H1 (cell line): ENCODE measurements around the gene KCTD19. TPM values are rescaled to one million over a fixed set of nuclear protein-coding genes. Genes with fewer than 3 reads are reported as not detected.

ENCODE experiments used
- CTCF ChIA-PET: fragments of 300-600 bp; sonication (Branson Sonifier 250); formaldehyde crosslinking; loops from one replicate; lab custom pipeline; 2021; ENCODE audit not compliant: partially characterized antibody; lab: Charles Lee
- POLR2A ChIA-PET: fragments of 300-600 bp; sonication (Branson Sonifier 250); formaldehyde crosslinking; loops from one replicate; lab custom pipeline; 2021; ENCODE audit warnings: inconsistent platforms; ENCODE audit not compliant: partially characterized antibody; lab: Charles Lee
- DNase-seq, 2 experiments: peaks; one replicate each; pipeline versions ENCODE4 v3.0.0 to v3.0.0-alpha.2; 2010 to 2022; ENCODE audit warnings: low spot score in 2 of 2, low read depth in 1 of 2, mixed read lengths in 1 of 2
- FAIRE-seq: peaks from 2 replicates; lab custom pipeline; 2011; peaks lifted over from hg19 to GRCh38; lab: Jason Lieb, UNC
- H2AFZ ChIP-seq: 2 replicates; pipeline ENCODE4 v1.8.1; 2012; ENCODE audit warnings: low read length, inconsistent platforms
- H2AK5ac ChIP-seq: 2 replicates; pipeline ENCODE4 v1.6.1; 2013; ENCODE audit warnings: low read depth, low read length
- H2BK120ac ChIP-seq: replicated peaks from 2 replicates; pipeline ENCODE3; 2013; ENCODE audit warnings: low read depth, low read length, inconsistent platforms
- H2BK12ac ChIP-seq: 2 replicates; pipeline ENCODE4 v1.6.1; 2013; ENCODE audit warnings: low read depth, low read length
- H2BK15ac ChIP-seq: 2 replicates; pipeline ENCODE4 v1.6.1; 2013; ENCODE audit warnings: low read length
- H2BK20ac ChIP-seq: 2 replicates; pipeline ENCODE4 v1.6.1; 2013; ENCODE audit warnings: low read length
- H2BK5ac ChIP-seq: 2 replicates; pipeline ENCODE4 v1.6.1; 2013; ENCODE audit warnings: low read depth, low read length
- H3K14ac ChIP-seq: 2 replicates; pipeline ENCODE4 v1.6.1; 2013; ENCODE audit warnings: inconsistent platforms; ENCODE audit not compliant: insufficient read length
- H3K18ac ChIP-seq: 2 replicates; pipeline ENCODE4 v1.6.1; 2013; ENCODE audit warnings: low read length; ENCODE audit errors: extremely low read depth
- H3K23ac ChIP-seq: 2 replicates; pipeline ENCODE4 v1.6.1; 2013; ENCODE audit warnings: inconsistent platforms; ENCODE audit not compliant: insufficient read length
- H3K23me2 ChIP-seq: 2 replicates; pipeline ENCODE4 v1.6.1; 2013; ENCODE audit warnings: low read depth, low read length
- H3K27ac ChIP-seq: 2 replicates; pipeline ENCODE4 v1.6.1; 2011; ENCODE audit warnings: low read depth, low read length, inconsistent platforms
- H3K27me3 ChIP-seq, 4 experiments: replicated peaks in 1 of 4; 1 replicate in 1 of 4; 2 replicates in 3 of 4; pipeline versions ENCODE4 v1.6.1 to v1.8.1; 2011 to 2013; ENCODE audit warnings: low read length in 3 of 4, mild to moderate bottlenecking in 3 of 4, inconsistent platforms in 2 of 4, mixed read lengths in 2 of 4, moderate library complexity in 1 of 4; ENCODE audit not compliant: control insufficient read depth in 3 of 4, insufficient read depth in 3 of 4; ENCODE audit errors: extremely low read depth in 1 of 4
- H3K36me3 ChIP-seq, 4 experiments: 2 replicates each; pipeline versions ENCODE4 v1.6.1 to v1.8.1; 2011 to 2013; ENCODE audit warnings: mild to moderate bottlenecking in 4 of 4, low read length in 3 of 4, moderate library complexity in 2 of 4, control low read depth in 1 of 4, inconsistent platforms in 1 of 4; ENCODE audit not compliant: insufficient read depth in 4 of 4, control insufficient read depth in 2 of 4
- H3K4ac ChIP-seq: replicated peaks from 2 replicates; pipeline ENCODE3; 2013; ENCODE audit warnings: low read length, low read depth, mixed read lengths, inconsistent platforms; ENCODE audit not compliant: insufficient read length
- H3K4me1 ChIP-seq, 4 experiments: replicated peaks in 1 of 4; 1 replicate in 1 of 4; 2 replicates in 3 of 4; pipeline versions ENCODE4 v1.6.1 to v1.8.1; 2011 to 2013; ENCODE audit warnings: low read length in 3 of 4, inconsistent platforms in 2 of 4, mixed read lengths in 1 of 4; ENCODE audit not compliant: insufficient read depth in 4 of 4, control insufficient read depth in 3 of 4
- H3K4me2 ChIP-seq, 2 experiments: 2 replicates each; pipeline versions ENCODE4 v1.6.1 to v1.8.1; 2011 to 2013; ENCODE audit warnings: low read depth in 2 of 2, low read length in 2 of 2, control low read depth in 1 of 2, inconsistent platforms in 1 of 2, mild to moderate bottlenecking in 1 of 2; ENCODE audit not compliant: insufficient read depth in 1 of 2
- H3K4me3 ChIP-seq, 4 experiments: fragments of 200-600, 300-600 bp in 1 of 4; sonication (generic), shearing (Covaris generic), sonication (Bioruptor Twin) in 1 of 4; 2 replicates each; pipeline versions ENCODE4 v1.5.1 to v1.8.1; 2011 to 2016; ENCODE audit warnings: low read length in 4 of 4, low read depth in 3 of 4, control low read depth in 2 of 4, inconsistent platforms in 2 of 4, mild to moderate bottlenecking in 2 of 4, mixed read lengths in 1 of 4, moderate library complexity in 1 of 4; ENCODE audit not compliant: insufficient read depth in 2 of 4; ENCODE audit errors: extremely low read depth in 1 of 4
- H3K56ac ChIP-seq: replicated peaks from 2 replicates; pipeline ENCODE3; 2013; ENCODE audit warnings: low read depth, mild to moderate bottlenecking, mixed read lengths, low read length, inconsistent platforms; ENCODE audit not compliant: insufficient read length
- H3K79me1 ChIP-seq: 2 replicates; pipeline ENCODE4 v1.6.1; 2013; ENCODE audit warnings: low read depth, low read length, control low read depth
- H3K79me2 ChIP-seq, 2 experiments: 2 replicates each; pipeline versions ENCODE4 v1.6.1 to v1.8.1; 2012 to 2013; ENCODE audit warnings: low read length in 2 of 2, mild to moderate bottlenecking in 2 of 2, inconsistent platforms in 1 of 2; ENCODE audit not compliant: insufficient read depth in 2 of 2, control insufficient read depth in 1 of 2
- H3K9ac ChIP-seq, 4 experiments: replicated peaks in 1 of 4; 1 replicate in 1 of 4; 2 replicates in 3 of 4; pipeline versions ENCODE4 v1.6.1 to v1.8.1; 2011 to 2013; ENCODE audit warnings: low read depth in 3 of 4, low read length in 3 of 4, control low read depth in 2 of 4, mild to moderate bottlenecking in 2 of 4, moderate library complexity in 2 of 4, inconsistent platforms in 1 of 4; ENCODE audit errors: extremely low read depth in 1 of 4
- H3K9me3 ChIP-seq, 2 experiments: 2 replicates each; pipeline versions ENCODE4 v1.6.1 to v1.8.1; 2012 to 2013; ENCODE audit warnings: mild to moderate bottlenecking in 2 of 2, moderate library complexity in 2 of 2, control low read depth in 1 of 2, inconsistent platforms in 1 of 2, low read depth in 1 of 2, low read length in 1 of 2, mixed read lengths in 1 of 2; ENCODE audit not compliant: insufficient read depth in 2 of 2
- H4K20me1 ChIP-seq, 2 experiments: replicated peaks in 1 of 2; 2 replicates each; pipeline versions ENCODE3 to v1.8.1; 2011 to 2013; ENCODE audit warnings: inconsistent platforms in 2 of 2, low read length in 2 of 2, mild to moderate bottlenecking in 1 of 2; ENCODE audit not compliant: insufficient read depth in 2 of 2, control insufficient read depth in 1 of 2
- H4K5ac ChIP-seq: 2 replicates; pipeline ENCODE4 v1.6.1; 2013; ENCODE audit warnings: low read length, low read depth, mixed read lengths, inconsistent platforms; ENCODE audit not compliant: insufficient read length
- H4K8ac ChIP-seq: 2 replicates; pipeline ENCODE4 v1.8.0; 2013; ENCODE audit warnings: mild to moderate bottlenecking, moderate library complexity, low read length, inconsistent platforms; ENCODE audit not compliant: insufficient read depth; ENCODE audit errors: extremely low read depth
- H4K91ac ChIP-seq: replicated peaks from 2 replicates; pipeline ENCODE3; 2013; ENCODE audit warnings: low read length, mixed read lengths, inconsistent platforms; ENCODE audit not compliant: insufficient read length
- ASH2L ChIP-seq: fragments of 200-600, 300-600 bp; sonication (generic); IDR thresholded peaks from one replicate; pipeline ENCODE4 v1.7.1; 2017; ENCODE audit warnings: low read length
- CHD2 ChIP-seq: IDR thresholded peaks from 2 replicates; pipeline ENCODE4 v1.6.1; 2012; ENCODE audit warnings: low read length, improper control_type of control experiment
- CTCF ChIP-seq, 3 experiments: IDR thresholded peaks; 1 replicate in 2 of 3; 2 replicates in 1 of 3; pipeline versions ENCODE4 v1.5.1 to v1.6.1; 2011; ENCODE audit warnings: low read length in 3 of 3, mild to moderate bottlenecking in 3 of 3, inconsistent platforms in 2 of 3, low read depth in 1 of 3, moderate library complexity in 1 of 3; ENCODE audit not compliant: insufficient read depth in 1 of 3; ENCODE audit errors: control extremely low read depth in 1 of 3
- JUND ChIP-seq: IDR thresholded peaks from 2 replicates; pipeline ENCODE4 v1.6.1; 2011; ENCODE audit warnings: mild to moderate bottlenecking, improper control_type of control experiment, low read length
- KDM5A ChIP-seq: fragments of 200-600 bp; IDR thresholded peaks from 2 replicates; pipeline ENCODE4 v1.7.1; 2012; ENCODE audit warnings: mild to moderate bottlenecking, low read length, inconsistent platforms, mixed read lengths
- POLR2AphosphoS5 ChIP-seq: IDR thresholded peaks from 2 replicates; pipeline ENCODE4 v1.6.1; 2011; ENCODE audit warnings: low read depth, low read length
- RNF2 ChIP-seq: fragments of 200-900, 300-1000 bp; sonication (generic); IDR thresholded peaks from 2 replicates; pipeline ENCODE4 v1.7.1; 2016; ENCODE audit warnings: borderline replicate concordance, low read depth, mild to moderate bottlenecking, antibody characterized with exemption, low read length; ENCODE audit not compliant: poor library complexity, severe bottlenecking; ENCODE audit errors: missing control alignments
- SIX5 ChIP-seq: IDR thresholded peaks from 2 replicates; pipeline ENCODE4 v1.6.1; 2011; ENCODE audit warnings: mild to moderate bottlenecking, low read depth, low read length
- SP2 ChIP-seq: IDR thresholded peaks from 2 replicates; pipeline ENCODE4 v1.6.1; 2012; ENCODE audit warnings: mild to moderate bottlenecking, low read length, inconsistent platforms
- SP4 ChIP-seq: IDR thresholded peaks from 2 replicates; pipeline ENCODE4 v1.6.1; 2012; ENCODE audit warnings: low read length, inconsistent platforms
- WGBS, 2 experiments: shearing (Covaris generic) in 1 of 2; methylation state at CpG; one replicate each; pipeline versions ENCODE4 v1.1.6 to v1.1.7; 2013 to 2015; ENCODE audit warnings: low lambda C conversion rate in 2 of 2, mixed read lengths in 2 of 2, inconsistent platforms in 1 of 2, low coverage in 1 of 2, missing lambda C conversion rate in 1 of 2; ENCODE audit not compliant: insufficient replicate concordance in 2 of 2, insufficient coverage in 1 of 2, insufficient read length in 1 of 2; ENCODE audit errors: extremely low coverage in 1 of 2, missing lambda C conversion rate in 1 of 2; 5-methylcytosine and 5-hydroxymethylcytosine counted together
- polyA plus RNA-seq, 7 experiments: library from polyadenylated mRNA; depleted of rRNA in 3 of 7; stranded (reverse) in 5 of 7; unstranded in 2 of 7; fragments of >200 nt in 5 of 7; fragments of 200-250 nt in 2 of 7; gene quantifications; 1 replicate in 5 of 7; 2 replicates in 1 of 7; 4 replicates in 1 of 7; pipeline versions ENCODE4 v1.2.1 to v1.2.3, GENCODE V29; 2011 to 2013; ENCODE audit warnings: missing spikeins in 2 of 7, mixed read lengths in 2 of 7
- total RNA-seq: library from RNA; stranded (reverse); fragmentation: NEBNext Ultra II Directional; extraction: Animal tissue kit (Norgen Biotek cat#: 25700); gene quantifications from 2 replicates; pipeline ENCODE4 v1.2.1, GENCODE V29; 2021
- TF ChIP-seq, protein P1 (sequence below): IDR thresholded peaks from 2 replicates; pipeline ENCODE4 v1.6.1; 2011; ENCODE audit warnings: low read length, improper control_type of control experiment

Gene KCTD19
- total and polyA plus RNA-seq, 2 of the 8 experiments (the other 6 are each of a cell fraction or from before 2014, with no cell fraction given), result 0.06 to 0.24 TPM

DNA sequence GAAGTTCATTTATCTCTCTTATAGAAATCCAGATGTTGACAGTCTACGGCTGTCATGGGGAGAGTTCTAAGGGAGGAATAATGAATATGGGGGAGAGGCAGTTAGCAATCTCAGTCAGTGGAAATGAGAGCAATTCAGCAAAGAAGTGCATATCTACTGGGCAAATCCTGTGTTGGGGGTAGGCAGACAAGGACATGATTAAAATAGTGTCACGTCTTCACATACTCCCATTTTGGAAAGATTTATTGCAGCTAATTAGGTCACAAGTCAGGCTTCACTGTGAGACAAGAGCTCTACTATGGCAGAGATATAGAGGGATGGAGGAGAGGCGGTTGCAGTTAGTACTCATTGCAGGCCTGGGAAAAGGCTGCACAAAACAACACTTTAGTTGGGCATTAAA lies 29.9 kb upstream of the KCTD19 start:
- Histone ChIP-seq H2BK5ac (no peak overlapping the region), H3K14ac (no peak overlapping the region), H4K20me1 (no peaks in the 10 kb centered on the region), H3K27ac (no peak overlapping the region), H3K4me2 (no peak overlapping the region), H4K8ac (no peak overlapping the region), H2BK12ac (no peak overlapping the region), H2BK120ac (no peak overlapping the region), H3K23me2 (peaks cover 2% of the 10 kb centered on the region; the same call in 1 of the 2 replicates), H3K4ac (no peak overlapping the region), H3K4me1 (no peaks in the 10 kb centered on the region), H3K4me3 (no peak overlapping the region), H4K5ac (no peak overlapping the region), H2AFZ (no peak overlapping the region), H3K79me2 (no peaks in the 10 kb centered on the region), H3K79me1 (no peaks in the 10 kb centered on the region), H3K9ac (no peak overlapping the region), H3K23ac (no peak overlapping the region), H2BK20ac (no peak overlapping the region), H3K18ac (no peak overlapping the region), H2BK15ac (no peak overlapping the region), H3K56ac (no peak overlapping the region), H2AK5ac (no peak overlapping the region), H4K91ac (no peak overlapping the region), H3K9me3 (no peaks in the 10 kb centered on the region), H3K27me3 (0 out of 7 replicates have a peak, but pooled peaks cover 0 to 3% (median 0%) of the 10 kb centered on the region in 4 experiments), H3K36me3 (no peaks in the 10 kb centered on the region)
- DNase-seq (no peak), FAIRE-seq (no peak)
- ChIA-PET POLR2A (no interaction called here), CTCF (interaction anchor here (0.6 to 2.0 kb wide), 4 partner anchors 11 to 43 kb away, joined by 3 to 7 read pairs (median 4); partner anchors contain the start of genes KCTD19 and LRRC36)
- WGBS, 2 experiments, result 88% methylated on average over 3 of the region's 3 CpGs; no CpG with 5 or more reads in 1 of the 2 experiments
- no peak for TF ChIP-seq CTCF (IDR thresholded peaks at IDR 0.05; ENCODE audit: control extremely low read depth in 1 of 3, insufficient read depth in 1 of 3, low read depth in 1 of 3, low read length in 3 of 3)
- TF ChIP-seq ASH2L, result no peak
- TF ChIP-seq KDM5A, result no peak
- no peak for TF ChIP-seq RNF2
- no peak for TF ChIP-seq SP2
- TF ChIP-seq SP4, result no peak
- no peak for TF ChIP-seq POLR2AphosphoS5
- no peak for TF ChIP-seq CHD2
- TF ChIP-seq SIX5, result no peak
- no peak for TF ChIP-seq JUND
- TF ChIP-seq, protein P1, sequence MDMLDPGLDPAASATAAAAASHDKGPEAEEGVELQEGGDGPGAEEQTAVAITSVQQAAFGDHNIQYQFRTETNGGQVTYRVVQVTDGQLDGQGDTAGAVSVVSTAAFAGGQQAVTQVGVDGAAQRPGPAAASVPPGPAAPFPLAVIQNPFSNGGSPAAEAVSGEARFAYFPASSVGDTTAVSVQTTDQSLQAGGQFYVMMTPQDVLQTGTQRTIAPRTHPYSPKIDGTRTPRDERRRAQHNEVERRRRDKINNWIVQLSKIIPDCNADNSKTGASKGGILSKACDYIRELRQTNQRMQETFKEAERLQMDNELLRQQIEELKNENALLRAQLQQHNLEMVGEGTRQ, result no peak
